NCI-H2171 treated with DMSO at 0.1 percent for 48 hours (cell line): ENCODE results near the gene VIP.
"Not testable (repeated sequence)": the region's sequence is repeated elsewhere in the genome, so short reads cannot be mapped to it uniquely, and the experiment has no call there.

ENCODE experiments used
- DNase-seq: peaks from one replicate; lab custom pipeline; 2025; lab: John Stamatoyannopoulos, UW

VIP gene

DNA sequence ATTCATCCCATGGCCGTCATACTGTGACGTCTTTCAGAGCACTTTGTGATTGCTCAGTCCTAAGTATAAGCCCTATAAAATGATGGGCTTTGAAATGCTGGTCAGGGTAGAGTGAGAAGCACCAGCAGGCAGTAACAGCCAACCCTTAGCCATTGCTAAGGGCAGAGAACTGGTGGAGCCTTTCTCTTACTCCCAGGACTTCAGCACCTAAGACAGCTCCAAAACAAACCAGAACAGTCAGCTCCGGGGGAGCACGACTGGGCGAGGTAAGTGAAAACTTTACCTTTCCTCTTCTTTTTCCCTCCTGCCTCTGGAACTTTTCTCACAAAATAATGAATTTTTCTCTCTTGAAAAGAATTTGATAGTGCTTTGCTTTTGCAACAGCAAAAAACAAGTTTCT lies at the start of gene VIP:
VIP (plus strand) TSS at position 104 of the 400 bp plus-strand sequence. CDS start 1,381 bp downstream, outside the sequence.
- DNase-seq, result no peak

DNA sequence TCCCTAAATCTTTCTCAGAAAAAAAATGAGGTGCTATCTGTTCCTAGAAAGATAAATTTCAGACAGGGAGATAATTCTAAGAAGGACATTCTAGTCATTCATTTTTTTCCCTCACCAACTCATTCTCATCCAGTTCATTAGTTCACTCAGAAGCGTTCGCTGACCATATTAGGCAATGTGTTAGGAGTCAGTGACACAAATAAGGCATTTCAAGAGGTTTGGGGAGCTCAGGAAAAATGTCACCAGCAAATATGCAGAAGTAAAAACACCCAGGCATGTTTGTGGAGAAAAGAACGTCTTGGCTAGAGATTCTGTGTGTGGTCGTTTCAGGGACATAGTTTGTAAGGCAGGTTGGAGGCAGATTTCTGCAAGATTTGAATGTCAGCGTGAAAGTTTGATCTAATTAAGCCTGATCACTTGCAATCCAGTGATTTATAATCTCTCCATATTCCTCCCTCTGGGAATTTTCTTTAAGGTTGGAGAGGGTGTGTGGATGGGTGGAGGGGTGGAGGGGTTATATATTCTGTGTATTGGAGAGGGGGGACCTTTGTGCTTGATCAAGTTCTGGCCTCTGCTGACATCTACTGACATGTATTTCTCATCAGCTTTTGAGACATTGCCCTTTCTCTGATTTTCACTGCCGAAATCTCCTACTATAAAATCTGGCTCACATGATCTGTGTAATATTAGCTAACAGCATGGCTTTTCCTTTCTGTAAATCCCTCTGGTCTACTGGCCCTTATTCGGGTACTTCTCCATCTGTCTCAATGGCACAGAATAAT lies 49.3 kb upstream of the VIP start:
- DNase-seq, result no peak

DNA sequence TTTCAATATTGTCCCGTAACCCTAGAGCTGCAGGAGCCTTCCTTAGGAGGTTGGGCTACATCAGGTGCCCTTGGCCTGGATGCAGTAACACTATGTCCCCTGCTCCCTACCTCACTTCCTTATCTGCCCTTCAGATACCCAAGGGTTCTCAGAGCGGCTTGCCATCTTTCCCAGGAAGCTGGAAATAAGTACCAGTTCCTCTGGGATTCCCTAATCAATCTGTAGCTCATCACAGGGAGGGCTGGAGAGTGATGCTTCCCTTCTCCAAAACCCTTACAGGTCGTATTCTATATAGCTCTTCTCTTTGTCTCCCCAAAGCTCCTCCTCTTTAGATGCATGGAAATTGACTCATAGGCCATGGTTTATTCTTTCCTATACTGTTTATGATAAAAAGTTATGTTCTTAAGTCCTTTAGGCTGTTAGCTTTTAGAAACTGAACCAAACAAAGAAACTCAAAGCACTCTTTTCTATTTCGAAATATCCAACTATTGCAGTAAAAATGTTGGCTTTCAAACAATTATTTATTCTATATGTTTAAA lies 48.7 kb upstream of the VIP start:
- DNase-seq, result no peak

- DNase-seq, result not testable (repeated sequence)
These were observed 46.8 kb upstream of the VIP start for GRCh38 chr6:152703750-152704149.

GRCh38 chr6:152705327-152705726 lies 45.3 kb upstream of the VIP start:
- DNase-seq, result no peak

- no peak for DNase-seq
These were observed 34.3 kb upstream of the VIP start for GRCh38 chr6:152716322-152716721.

GRCh38 chr6:152720974-152721373 lies 29.6 kb upstream of the VIP start:
- no peak for DNase-seq

GRCh38 chr6:152721956-152722355 lies 28.6 kb upstream of the VIP start:
- DNase-seq, result no peak

DNA sequence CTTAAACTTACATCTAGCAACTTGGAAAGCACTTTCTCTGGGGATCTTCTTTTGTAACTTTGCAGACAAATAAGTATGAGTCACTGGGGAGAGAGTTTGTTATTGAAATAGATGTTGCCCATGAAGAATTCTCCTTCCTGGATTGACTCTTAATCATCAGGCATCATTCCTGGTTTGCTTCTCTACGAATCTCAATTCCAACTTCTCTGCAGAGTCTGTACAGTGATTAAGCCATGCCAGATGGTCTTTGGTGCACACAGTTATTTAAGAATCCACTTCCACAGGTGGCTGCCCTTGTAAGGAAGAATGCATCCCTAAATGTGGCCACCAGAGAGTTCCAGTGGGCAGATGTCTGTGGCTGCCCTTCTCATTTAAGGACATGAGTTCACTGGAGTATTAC lies 27.2 kb upstream of the VIP start:
- peak; percentile 5 for DNase-seq

GRCh38 chr6:152726313-152726712 lies 24.3 kb upstream of the VIP start:
- DNase-seq, result no peak

- DNase-seq, result no peak
These were observed 23.1 kb upstream of the VIP start for GRCh38 chr6:152727507-152727906.

DNA sequence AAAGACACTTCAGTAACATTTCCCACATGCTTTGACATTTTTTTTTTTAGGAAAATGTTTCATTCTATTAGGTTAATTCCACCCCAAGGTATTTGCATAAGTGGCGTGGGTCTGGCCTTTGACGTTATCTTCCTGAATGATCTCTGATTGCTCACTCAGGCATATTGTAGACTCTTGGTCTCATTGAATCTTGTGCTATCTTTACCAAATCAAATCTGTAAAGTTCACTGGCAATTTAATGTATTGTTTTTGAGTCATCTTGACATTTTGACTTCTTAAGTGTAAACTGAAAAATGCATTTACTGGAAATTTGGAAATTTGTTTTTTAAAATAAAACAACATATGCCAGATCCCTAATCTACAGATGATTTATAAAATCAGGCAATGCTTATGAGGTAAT lies 16.0 kb upstream of the VIP start:
- DNase-seq, result no peak

DNA sequence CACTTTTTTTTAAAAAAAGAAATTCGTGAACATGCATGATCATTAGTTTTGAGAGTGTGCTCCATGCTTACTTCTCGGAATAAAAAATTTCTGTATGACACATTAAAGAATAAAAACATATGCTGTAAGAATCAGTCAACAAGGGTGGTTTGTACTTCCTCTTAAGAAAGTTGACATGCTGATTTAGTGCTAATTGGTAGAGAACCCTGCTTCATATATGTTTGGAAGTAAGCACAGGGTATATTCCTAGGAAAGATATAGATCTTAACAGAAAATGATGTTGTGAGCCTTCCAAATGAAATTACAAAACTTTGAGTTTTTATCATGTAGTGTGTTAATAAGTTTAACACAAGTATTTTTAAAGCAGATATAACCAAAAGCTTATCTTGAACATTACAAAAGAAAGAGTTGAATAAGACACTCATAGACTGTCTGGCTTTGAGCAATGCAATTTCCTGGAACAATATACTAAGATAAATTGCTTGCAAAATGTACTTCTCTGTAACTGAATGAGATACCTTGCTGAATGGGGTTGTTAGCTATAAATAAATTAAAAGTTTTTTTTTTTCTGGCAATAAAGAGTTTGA lies 13.8 kb upstream of the VIP start:
- DNase-seq, result no peak

DNA sequence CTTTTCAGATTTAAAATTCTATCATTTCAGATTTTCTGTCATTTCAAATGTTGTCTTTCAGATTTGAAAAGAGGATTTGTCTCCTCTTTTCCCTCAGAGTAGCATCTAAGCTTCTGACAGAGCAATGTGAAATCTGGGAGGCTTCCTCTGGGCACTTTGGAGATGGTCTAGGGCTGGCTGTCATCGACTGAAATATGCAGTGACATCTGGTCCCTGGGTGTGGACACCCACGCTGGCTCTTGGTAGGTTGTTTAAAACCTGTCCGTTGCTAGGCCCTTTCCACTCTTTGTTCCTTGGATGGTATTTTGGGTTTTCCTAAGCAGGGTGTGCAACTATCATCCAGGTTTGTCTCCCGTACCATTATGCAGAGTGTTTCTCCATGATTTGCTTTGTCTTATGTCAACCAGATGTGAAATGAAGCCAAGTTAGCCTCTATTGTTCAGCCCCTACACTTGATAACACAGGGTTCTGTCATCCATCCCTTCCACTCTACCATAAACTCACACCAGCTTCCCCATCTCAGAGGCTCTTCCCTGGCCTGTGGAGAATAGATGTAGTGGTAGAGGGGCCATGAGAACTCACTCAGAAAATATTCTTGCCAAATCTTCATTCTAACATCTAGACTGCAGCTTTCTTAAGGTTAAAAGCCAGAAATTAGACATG lies 5.0 kb upstream of the VIP start:
- no peak for DNase-seq

- no peak for DNase-seq
These were observed 4.4 kb upstream of the VIP start for GRCh38 chr6:152746172-152746553.

DNA sequence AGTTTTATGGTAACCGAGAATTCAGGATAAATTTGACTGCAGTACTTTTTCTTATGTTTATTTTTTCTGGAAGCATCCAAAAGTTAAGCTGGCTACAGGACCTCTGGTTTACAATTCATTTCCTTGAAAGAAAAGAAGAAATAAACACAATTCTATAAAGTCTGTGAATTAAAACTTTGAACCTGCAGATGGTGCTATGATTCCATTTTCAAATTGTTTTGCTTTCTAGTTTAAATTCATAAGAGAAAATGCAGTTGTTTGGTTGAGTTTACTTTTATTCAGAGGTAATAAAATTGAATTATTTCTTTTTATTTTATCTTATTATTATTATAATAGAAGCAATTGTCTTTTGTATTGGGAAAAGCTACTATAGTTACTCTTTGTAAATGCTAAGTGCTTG lies 1.8 kb upstream of the VIP start:
- peak; percentile 4 for DNase-seq

DNA sequence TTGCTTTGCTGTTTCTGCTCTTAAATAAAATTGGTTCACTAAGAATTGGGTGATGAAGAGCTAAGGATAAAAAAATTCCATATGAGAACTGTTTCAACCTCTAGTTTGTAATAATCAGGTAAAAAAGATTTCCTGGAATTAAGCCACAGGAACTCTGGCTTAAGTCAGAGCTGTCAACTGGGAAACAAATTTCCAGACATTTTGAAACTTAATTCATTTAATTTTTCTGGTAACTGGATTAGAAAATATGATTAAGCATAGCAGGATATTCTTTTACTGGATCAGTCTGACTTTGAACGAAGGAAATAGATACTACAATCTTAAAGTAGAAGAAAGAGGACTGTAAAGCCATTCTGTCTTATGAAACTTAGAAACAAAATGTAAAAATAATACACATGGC lies 1.3 kb upstream of the VIP start:
- DNase-seq, result no peak

DNA sequence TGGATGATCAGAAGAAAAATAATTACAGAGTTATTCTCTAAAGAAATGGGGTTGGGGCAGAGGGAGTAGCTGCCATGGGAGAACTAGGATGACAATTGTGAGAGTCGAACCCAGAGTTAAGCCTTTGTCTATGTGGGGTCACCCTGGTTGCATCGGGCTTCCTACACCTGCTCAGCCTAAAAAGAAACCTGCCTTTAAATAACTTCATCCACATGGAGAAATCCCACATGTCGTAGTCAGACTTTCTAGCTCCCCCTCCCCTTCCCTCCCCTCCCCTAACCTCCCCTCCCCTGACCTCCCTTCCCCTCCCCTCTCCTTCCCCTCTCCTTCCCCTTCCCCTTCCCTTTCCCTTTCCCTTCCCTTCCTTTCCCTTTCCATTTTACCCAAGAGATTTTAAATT lies 14.7 kb downstream of the VIP start:
- no peak for DNase-seq

GRCh38 chr6:152769159-152769558 lies 18.6 kb downstream of the VIP start:
- DNase-seq, result no peak

DNA sequence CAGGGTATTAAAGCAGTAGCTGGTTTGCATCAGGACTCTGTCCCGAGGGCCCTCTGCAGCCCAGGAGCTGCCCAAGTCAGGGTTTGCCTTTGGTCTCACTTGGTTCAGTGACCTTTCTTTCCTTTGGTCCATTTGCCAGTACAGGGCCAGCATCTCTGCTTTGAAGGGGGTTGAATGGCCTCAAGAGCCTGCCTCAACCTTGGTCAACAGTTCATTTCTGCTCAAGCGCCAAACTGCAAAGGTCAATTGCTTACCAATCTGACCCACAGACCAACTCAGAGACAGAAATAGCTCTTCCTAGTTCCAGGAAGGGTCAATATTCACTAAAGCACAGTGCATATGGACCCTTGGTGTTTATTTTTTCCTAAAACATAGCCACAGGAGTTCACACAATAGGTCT lies 19.4 kb downstream of the VIP start:
- DNase-seq, result no peak

- DNase-seq, result no peak
These were observed 20.6 kb downstream of the VIP start for GRCh38 chr6:152771061-152771687.

DNA sequence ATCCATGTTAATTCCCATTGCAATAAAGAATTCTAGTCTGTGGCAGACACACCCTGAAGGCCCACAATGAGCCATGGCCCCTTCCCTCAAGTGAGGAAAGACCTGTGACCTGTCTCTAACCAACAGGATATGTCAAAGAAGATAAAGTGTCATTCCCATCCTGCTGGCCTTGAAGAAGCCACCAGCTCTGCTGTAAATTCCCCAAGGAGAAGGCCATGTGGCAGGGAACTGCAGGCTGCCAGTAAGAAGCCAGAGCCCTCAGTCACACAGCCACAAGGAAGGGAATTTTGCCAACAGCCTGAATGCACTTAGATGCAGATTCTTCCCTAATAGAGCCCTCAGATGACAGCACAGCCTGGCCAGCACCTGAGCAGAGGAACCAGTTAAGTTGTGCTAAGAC lies 24.8 kb downstream of the VIP start:
- peak; percentile 3 for DNase-seq

DNA sequence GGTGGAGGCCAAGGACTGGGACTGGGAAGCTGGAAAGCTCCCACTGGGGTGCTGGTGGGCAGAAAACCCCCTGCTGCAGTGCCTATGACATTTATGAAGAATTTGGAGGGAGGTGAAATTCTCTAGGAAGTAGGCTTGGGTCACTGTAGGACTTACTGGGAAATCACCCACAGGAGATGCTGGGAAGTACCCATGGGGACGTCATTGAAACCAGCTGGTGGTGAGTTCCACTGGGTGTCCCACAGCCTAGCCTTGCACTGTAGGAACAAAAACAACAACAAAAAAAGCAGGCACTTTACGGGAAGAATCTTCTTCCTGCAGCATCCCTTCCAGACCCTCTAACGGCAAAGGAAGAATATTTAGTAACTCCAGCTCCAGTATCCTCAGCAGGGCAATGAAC lies 26.2 kb downstream of the VIP start:
- DNase-seq, result no peak
